ENCODE data around the gene TSBP1. TPM values are rescaled to one million over a fixed set of nuclear protein-coding genes. Genes with fewer than 3 reads are reported as not detected.
"Not testable (repeated sequence)": the region's sequence is repeated elsewhere in the genome, so short reads cannot be mapped to it uniquely, and the experiment has no call there.

Gene TSBP1
- total RNA-seq, 4 donors from 2014 or later: not detected

GRCh38 chr6:32298632-32299336, 72.9 kb downstream of the TSBP1 start:
- H3K4me3 ChIP-seq (replicated peaks in 1 of 3): no peak overlapping the region
- no peaks in the 10 kb centered on the region for H3K4me1 ChIP-seq
- no peak for DNase-seq
- H3K27ac ChIP-seq: no peak overlapping the region
- no peaks in the 10 kb centered on the region for H3K9me3 ChIP-seq
- intact Hi-C loops (cut with DNase I): no loop called here
- H3K27me3 ChIP-seq: no peaks in the 10 kb centered on the region
- 59 to 64% methylated on average over 3 of the region's 3 CpGs for WGBS, 2 donors
- H3K36me3 ChIP-seq: no peaks in the 10 kb centered on the region
- TF ChIP-seq CTCF (IDR thresholded peaks at IDR 0.05): no peak
- TF ChIP-seq POLR2A (IDR thresholded peaks at IDR 0.05): no peak

GRCh38 chr6:32294980-32295379, 76.7 kb downstream of the TSBP1 start:
- H3K27me3 ChIP-seq; H3K4me1 ChIP-seq; H3K4me3 ChIP-seq (replicated peaks in 1 of 3); intact Hi-C loops (cut with DNase I); H3K9me3 ChIP-seq; H3K36me3 ChIP-seq; H3K27ac ChIP-seq: not testable (repeated sequence)
- peak; percentile 3 to 9 for DNase-seq
- WGBS, 2 donors: 78 to 84% methylated on average over 3 of the region's 3 CpGs

GRCh38 chr6:32294566-32294965, 77.1 kb downstream of the TSBP1 start:
- Histone ChIP-seq H3K27ac (no peak overlapping the region), H3K4me3 (replicated peaks in 1 of 3) (no peak overlapping the region), H3K36me3 (no peaks in the 10 kb centered on the region), H3K9me3 (no peaks in the 10 kb centered on the region), H3K4me1 (no peaks in the 10 kb centered on the region), H3K27me3 (no peaks in the 10 kb centered on the region)
- DNase-seq: no peak
- WGBS, 2 donors: 94 to 98% methylated on average over 2 of the region's 2 CpGs
- intact Hi-C loops (cut with DNase I): no loop called here
- TF ChIP-seq CTCF (IDR thresholded peaks at IDR 0.05): no peak
- no peak for TF ChIP-seq POLR2A (IDR thresholded peaks at IDR 0.05)

- intact Hi-C loops (cut with DNase I): no loop called here
- 94% methylated on average over 4 of the region's 4 CpGs for WGBS, 2 donors
- Histone ChIP-seq H3K27me3 (no peaks in the 10 kb centered on the region), H3K27ac (no peak overlapping the region), H3K36me3 (no peaks in the 10 kb centered on the region), H3K4me3 (replicated peaks in 1 of 3) (no peak overlapping the region), H3K9me3 (no peaks in the 10 kb centered on the region), H3K4me1 (no peaks in the 10 kb centered on the region)
- DNase-seq: no peak
- TF ChIP-seq CTCF (IDR thresholded peaks at IDR 0.05): no peak
Observed at GRCh38 chr6:32293695-32294094, 78.0 kb downstream of the TSBP1 start.

- intact Hi-C loops (cut with DNase I): no loop called here
- Histone ChIP-seq H3K36me3 (no peaks in the 10 kb centered on the region), H3K27ac (no peak overlapping the region), H3K27me3 (no peaks in the 10 kb centered on the region), H3K4me1 (no peaks in the 10 kb centered on the region), H3K9me3 (no peaks in the 10 kb centered on the region), H3K4me3 (replicated peaks in 1 of 3) (no peak overlapping the region)
- WGBS, 2 donors: 84 to 90% methylated on average over 1 of the region's 1 CpG
- no peak for TF ChIP-seq CTCF (IDR thresholded peaks at IDR 0.05)
- TF ChIP-seq POLR2A (IDR thresholded peaks at IDR 0.05): no peak
- no peak for DNase-seq
Observed at GRCh38 chr6:32291543-32291942, 80.2 kb downstream of the TSBP1 start.
